NCI-H774 (cell line): ENCODE data around the gene KISS1.

Source experiments
- DNase-seq: peaks from one replicate; lab custom pipeline; 2025; lab: John Stamatoyannopoulos, UW

KISS1 gene

GRCh38 chr1:204191456-204191855 is 4.8 kb downstream of the KISS1 start:
- DNase-seq = no peak

- peak; percentile 36 for DNase-seq
Measured at GRCh38 chr1:204190212-204191211, 5.8 kb downstream of the KISS1 start.

DNA sequence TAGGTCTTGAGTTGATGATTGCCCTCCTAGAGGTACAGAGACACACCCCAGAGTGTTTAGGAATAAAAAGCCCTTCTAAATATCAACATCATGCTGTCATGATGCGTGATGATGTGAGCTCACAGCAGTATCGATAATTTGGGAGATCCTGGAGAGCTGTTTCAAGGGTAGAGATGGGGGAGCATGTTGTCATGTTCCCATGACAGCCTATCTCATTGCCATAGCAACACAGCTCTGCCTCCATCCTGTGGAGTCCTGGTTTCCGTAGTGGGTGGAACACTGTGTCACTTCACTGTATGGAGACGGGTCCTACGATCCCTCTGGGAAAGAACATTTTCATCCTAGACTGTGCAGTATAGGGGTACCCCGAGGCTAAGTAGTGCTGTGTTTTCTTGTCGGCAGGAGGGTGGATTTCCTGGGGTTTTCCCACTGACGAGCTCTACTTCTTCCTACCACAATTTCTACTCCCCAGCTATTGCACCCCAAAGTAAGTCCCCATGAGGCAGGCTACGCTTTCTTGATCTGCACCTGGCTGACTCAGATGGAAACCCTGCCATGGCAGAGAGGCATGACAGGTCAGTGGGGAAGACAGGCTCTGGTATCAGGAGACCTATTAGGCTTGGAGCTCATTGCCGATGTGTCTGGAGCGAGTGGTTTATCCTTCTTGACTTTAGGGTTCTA is 7.2 kb downstream of the KISS1 start:
- DNase-seq = no peak

DNA sequence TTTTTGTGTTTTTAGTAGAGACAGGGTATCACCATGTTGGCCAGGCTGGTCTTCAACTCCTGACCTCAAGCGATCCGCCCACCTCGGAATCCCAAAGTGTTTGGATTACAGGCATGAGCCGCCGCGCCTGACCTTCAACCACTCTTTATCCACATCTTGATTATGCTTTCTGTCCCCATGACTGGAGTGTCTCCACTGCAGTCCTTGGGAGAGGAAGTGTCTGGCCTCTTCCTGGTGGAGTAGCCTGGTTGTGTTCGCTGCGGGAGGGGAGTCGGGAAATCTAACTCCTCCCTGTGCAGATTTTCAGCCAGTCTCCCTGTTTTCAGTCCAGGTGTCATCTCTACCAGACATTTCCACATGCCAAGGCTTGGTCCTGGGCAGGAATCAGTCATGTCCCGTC is 9.7 kb downstream of the KISS1 start:
- DNase-seq = no peak

DNA sequence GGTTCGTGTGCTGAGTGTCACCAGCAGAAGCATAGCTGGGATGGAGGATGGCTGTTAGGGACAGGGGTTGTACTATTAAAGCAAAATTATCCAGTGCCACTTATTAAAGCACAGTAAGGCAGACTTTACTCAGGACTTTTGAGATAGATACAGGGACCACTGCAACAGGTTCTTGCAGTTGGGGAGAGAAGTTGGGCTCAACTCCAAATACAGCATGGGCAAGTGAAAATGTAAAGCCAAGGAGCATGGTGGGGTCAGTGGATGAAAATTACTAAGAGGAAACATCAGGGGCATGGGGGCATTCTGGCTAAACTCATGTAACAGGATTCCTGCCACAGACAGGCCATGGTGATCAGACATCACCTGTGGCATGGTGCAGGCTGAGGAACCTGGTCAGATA is 15.2 kb downstream of the KISS1 start:
- no peak for DNase-seq

GRCh38 chr1:204180133-204180532 is 16.2 kb downstream of the KISS1 start:
- no peak for DNase-seq

DNA sequence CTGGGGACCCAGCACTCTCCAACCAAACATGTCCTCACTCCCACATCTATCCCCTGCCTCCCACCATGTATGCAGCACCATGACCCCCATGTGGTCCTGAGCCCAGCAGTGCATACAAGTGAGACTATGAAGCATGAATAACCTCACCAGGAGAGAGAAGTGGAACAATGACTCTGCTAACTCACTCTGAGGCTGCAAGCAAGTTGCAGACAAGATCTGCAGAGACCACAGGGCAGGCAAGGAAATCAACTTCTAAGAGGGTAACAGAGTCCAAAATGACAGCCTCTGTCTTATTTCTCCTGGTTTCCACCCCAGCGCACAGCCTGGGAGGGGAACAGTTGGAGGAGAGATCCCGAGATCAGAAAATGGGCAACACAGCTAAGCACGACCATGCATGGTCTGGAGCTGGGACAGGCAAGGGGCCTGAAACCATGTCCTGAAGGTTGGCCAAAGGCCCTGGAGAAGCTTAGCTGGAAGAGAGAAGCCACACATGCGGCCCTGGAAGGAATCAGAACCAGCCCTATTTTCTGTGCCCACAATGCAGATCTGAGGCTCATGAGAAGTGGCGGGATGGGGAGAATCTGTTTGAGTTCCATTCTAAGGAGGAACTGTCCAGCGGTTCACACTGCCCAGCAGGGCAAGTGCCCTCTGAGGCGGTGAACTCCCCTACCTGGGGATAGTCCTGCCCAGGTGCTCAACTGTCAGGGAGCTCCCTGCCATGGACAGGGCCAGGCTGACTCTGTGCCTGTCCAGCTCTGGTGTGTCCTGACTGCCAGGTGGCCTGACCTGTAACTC is 17.6 kb downstream of the KISS1 start:
- no peak for DNase-seq

GRCh38 chr1:204177133-204177532 is 19.2 kb downstream of the KISS1 start:
- no peak for DNase-seq

- DNase-seq = no peak
Measured at GRCh38 chr1:204176049-204176448, 20.2 kb downstream of the KISS1 start.

DNA sequence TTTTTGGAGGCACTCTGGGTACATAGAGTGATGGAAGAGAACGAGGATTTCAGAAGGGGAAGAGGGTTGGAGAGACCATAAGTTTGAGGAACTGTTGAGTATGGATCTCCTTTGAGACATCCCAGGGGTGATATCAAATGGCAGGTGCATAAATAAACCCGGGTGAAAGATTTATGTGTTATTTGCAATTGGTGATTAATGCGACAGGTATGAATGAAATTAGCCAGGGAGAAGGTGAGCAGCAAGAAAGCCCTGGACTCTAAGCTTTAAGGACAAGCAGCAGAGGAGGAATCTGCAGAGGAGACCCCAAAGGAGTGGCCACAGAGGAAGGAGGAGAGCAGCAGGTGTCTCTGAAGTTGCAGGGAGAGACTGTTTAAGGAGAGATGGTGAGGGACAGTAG is 21.3 kb downstream of the KISS1 start:
- no peak for DNase-seq

DNA sequence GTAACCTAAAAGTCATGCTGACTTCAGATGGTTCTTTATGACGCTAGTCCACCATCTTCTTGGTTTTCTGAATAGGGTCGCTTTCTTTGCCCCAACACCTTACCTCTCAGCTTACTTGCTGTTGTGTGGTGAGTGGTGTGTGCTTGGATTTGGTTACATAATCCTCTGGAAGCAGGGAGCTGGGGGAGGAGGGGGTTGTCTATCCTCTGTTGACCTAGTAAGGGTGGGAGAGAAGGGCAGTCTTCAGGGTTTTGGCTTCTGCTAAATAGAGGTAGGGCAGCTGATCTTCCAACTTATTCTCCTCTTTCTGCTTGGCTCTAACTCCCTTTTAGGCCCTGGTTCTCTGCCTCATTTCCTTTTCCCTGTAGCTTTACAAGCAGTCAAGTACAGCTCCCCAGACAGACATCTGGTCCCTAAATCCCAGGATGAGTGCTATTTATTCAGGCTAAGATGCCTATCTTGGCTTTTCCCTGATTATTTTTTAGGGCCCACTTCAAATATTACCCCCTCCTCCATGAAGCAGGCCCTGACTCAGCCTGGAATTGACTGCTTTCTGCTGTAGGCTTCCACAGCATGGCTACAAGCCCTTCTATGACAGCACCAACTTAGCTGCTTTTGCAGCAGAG is 23.8 kb downstream of the KISS1 start:
- DNase-seq = no peak

- DNase-seq = no peak
Measured at GRCh38 chr1:204171751-204172178, 24.5 kb downstream of the KISS1 start.

DNA sequence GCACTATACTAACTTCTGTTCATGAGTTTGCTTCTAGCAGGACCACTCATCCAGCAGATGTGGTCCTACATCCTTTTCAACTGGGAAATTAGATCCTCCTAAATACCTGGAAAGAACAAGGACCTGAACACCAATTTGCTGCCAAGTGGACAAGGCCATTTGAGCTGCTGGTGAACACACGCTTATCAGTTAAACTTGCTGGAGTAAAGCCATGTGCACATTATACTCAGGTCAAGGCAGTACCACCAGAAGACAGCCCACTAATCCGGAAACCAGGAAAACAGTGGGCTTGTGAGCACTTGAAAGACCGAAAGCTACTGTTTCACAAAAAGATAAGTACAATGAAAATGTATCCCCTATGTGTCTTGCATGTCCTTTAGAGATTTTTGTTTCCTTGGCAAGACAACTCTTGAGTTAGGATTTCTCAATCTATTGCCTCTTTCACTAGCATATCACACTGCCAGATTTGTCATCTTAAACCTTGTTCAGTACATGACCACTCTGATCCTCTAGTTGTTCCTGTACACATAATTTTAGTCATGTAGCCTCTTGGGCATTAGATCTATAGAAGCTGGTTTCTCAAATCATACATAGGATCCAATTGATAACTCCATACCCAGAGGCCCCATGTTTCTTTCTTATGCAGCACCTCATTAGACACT is 25.7 kb downstream of the KISS1 start:
- no peak for DNase-seq

DNA sequence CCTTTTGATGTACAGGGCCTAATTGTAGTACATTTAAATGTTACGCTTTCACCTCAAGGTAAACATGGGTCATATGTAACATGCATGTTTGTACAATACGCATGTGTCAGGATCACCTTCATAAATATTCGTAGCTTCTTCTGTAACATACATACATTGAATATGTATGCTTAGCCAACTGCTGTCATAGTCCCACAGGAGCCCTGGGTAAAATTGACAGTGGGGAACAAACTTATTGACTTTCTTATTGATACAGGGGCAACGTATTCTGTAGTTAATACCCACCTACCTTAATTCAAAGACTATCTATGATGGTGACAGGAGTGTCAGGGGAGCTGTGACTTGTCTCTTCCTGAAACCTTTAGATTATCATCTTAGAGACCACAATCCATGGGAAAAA is 26.4 kb downstream of the KISS1 start:
- no peak for DNase-seq

DNA sequence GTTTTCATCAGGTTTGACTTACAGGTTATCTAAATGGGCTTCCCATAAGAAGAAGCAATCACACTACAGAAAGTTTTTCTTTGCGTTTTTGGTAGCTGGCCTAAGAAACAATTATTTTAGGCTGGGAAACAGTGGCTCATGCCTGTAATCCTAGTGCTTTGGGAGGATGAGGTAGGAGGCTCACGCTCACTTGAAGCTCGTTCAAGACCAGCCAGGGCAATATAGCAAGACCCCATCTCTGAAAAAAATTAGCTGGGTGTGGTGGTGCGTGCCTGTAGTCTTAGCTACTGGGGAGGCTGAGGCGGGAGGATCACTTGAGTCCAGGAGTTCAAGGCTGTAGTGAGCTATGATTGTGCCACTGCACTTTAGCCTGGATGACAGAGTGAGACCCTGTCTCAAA is 28.6 kb downstream of the KISS1 start:
- no peak for DNase-seq

GRCh38 chr1:204166219-204166618 is 30.1 kb downstream of the KISS1 start, which contains the start of gene REN:
TSS of gene REN (minus strand) at chr1:204166337. CDS start at chr1:204166293, 44 bp downstream.
- DNase-seq = no peak

- DNase-seq = peak; percentile 70
Measured at GRCh38 chr1:204162494-204163074, 33.7 kb downstream of the KISS1 start.

GRCh38 chr1:204161609-204162493 is 34.4 kb downstream of the KISS1 start:
- DNase-seq = no peak

DNA sequence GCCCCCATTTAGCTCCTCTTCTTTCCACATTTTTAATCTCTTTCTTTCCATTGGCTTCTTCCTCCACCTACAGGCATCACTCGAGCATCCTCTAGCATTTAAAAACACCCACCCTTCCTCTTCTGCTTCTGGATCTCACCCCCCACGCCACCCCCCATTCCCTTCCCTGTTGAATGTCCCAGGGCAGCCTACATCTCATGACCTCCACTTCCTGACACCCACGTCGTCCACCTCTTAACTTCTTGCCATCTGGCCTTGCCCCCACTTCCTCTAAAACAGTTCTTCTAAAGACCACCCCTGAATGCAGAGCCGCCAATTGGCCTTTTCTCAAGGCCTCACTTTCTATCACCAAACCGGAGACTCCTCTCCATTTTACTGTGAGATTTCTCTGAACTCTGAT is 38.3 kb downstream of the KISS1 start:
- DNase-seq = no peak

GRCh38 chr1:204155881-204156280 is 40.4 kb downstream of the KISS1 start:
- no peak for DNase-seq
